GM18867 (cell line): ENCODE data around the gene CELF1.

Source experiments
- ATAC-seq: cut with Tn5 transposase; IDR thresholded peaks from one replicate; pipeline ENCODE4 v1.9.1; 2021; ENCODE audit warnings: mild to moderate bottlenecking, moderate library complexity; ENCODE audit not compliant: unreplicated experiment

CELF1 gene

DNA sequence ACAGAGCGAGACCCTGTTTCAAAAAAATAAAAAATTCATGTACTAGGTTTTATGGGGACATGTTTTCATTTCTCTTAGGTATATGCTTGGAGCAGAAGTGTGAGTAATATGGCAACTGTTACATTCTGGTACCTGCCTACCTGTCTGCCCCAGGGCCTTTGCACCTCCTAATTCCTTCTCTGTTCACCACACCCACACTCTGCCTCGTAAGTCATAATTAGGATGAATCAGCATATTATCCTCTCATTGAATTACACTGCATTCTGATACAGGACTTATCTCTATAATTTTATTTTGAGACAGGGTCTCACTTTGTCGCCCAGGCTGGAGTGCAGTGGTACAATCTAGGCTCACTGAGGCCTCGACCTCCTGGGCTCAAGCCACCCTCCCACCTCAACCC is 100.9 kb downstream of the CELF1 start:
- ATAC-seq = no peak

- ATAC-seq = no peak
Measured at GRCh38 chr11:47451436-47451835, 101.5 kb downstream of the CELF1 start.

DNA sequence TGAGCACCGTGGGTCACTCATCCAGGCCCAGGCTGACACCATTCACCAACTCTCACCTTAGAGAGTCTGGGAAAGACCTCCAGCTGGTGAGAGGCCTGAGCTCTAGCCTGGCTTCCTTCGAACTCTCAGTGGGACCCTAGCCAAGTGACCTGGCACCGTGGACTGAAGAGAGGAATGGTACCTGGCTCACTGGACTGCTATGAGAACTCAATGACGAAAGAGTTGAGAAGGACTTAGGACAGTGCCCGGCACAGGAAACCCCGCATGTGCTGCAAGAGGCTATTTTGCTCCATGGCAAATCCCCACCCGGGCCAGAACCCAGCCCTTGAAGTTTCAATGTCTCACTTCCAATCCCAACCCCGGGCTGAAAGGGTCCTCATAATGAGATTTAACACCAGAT is 103.4 kb downstream of the CELF1 start:
- no peak for ATAC-seq

DNA sequence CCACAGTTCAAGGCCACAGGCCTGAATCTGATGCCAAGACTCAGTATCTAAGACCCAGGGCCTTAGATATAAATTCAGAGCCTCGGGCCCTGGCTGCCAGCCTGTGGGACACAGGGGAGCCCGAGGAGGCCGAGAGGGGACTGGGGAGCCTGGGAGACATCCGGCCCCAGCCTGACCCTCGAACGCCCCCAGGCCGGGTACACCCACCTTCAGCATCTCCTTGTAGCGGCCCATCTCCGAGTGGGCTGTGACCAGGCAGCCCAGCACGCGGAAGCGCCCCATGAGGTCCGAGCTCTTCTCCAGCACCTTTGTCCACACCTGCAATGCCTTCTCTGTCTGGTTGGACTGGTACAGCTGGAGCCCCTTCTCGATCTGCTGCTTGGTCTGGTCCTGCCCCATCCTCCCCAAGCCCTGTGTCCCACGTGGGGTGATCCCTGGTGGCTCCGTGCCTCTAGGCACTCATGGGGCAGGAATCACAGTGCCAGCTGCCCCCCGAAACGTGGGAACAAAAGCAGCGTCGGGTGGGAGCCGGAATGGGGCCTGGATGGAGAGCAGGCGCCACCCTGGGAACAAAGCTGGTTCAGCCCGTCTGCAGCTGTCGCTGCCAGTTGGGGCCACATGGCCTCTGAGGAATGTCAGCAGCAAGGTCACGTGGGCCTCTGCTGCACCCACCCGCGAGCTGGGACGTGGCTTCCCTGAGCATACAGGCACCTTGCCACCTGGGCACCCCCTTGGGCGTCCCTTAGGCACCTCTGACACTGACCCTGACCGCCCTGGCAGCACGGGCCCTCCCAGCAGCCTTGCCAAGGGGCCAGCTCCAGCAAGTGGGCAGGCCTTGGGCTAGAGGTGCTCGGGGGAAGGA is 104.1 kb downstream of the CELF1 start, which contains the start of gene RAPSN:
RAPSN (minus strand) TSS at position 571 of the 862 bp plus-strand sequence; CDS start at position 399, 172 bp downstream.
- no peak for ATAC-seq

- no peak for ATAC-seq
Measured at GRCh38 chr11:47447906-47448305, 105.0 kb downstream of the CELF1 start.

DNA sequence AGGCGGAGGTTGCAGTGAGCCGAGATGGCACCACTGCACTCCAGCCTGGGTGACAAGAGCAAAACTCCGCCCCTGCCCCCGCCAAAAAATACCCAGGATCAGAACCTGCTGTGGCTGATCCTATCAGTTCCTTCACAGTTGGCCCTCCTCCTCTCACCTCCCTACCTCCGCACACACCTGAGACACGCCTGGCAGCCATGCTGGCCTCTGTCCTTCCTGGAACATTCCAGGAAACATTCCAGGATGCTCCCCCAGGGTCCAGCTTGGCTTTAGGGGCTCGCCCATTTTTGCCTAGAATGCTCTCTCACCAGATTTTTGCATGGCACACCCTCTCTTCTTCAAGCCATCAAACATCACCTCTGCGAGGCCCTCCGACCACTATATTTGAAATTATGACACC is 106.1 kb downstream of the CELF1 start:
- ATAC-seq = no peak

GRCh38 chr11:47445840-47446239 is 107.1 kb downstream of the CELF1 start:
- no peak for ATAC-seq

DNA sequence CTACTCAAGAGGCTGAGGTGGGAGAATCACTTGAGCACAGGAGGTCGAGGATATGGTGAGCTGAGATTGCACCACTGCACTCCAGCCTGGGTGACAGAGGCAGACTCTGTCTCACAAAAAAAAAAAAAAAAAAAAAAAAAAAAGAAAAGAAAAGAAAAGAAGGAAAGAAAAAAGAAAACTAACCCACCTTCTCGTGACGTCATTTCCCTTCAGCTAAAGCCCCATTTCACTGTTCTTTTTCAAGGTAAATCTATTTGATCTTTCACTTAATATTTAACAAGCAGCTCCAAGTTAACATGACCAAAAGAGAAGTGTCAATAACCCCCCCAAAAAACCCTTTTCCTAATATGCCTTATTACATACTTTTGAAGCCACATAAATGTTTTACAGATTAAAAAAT is 109.1 kb downstream of the CELF1 start:
- ATAC-seq = no peak

GRCh38 chr11:47443028-47443700 is 109.8 kb downstream of the CELF1 start:
- ATAC-seq = no peak

GRCh38 chr11:47442514-47442913 is 110.4 kb downstream of the CELF1 start:
- ATAC-seq = no peak

GRCh38 chr11:47441421-47441820 is 111.5 kb downstream of the CELF1 start:
- no peak for ATAC-seq

DNA sequence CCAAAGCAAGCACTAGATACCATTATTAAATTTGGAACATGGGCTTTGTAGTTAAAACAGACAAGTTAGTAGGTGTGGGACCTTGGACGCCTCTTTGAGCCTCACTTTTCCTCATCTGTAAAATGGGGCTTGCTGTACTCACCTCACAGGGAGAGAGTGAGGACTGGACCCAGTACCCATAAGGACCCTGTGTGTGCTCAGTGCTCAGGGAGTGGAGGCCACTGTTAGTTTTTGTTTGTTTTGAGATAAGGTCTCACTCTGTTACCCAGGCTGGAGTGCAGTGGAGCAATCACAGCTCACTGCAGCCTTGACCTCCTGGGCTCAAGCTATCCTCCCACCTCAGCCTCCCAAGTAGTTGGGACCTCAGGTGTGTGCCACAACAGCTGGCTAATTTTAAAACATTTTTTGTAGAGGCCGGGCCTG is 112.9 kb downstream of the CELF1 start:
- no peak for ATAC-seq

- no peak for ATAC-seq
Measured at GRCh38 chr11:47438721-47439120, 114.2 kb downstream of the CELF1 start.

- no peak for ATAC-seq
Measured at GRCh38 chr11:47437746-47438418, 115.0 kb downstream of the CELF1 start.

- no peak for ATAC-seq
Measured at GRCh38 chr11:47437218-47437745, 115.7 kb downstream of the CELF1 start.

DNA sequence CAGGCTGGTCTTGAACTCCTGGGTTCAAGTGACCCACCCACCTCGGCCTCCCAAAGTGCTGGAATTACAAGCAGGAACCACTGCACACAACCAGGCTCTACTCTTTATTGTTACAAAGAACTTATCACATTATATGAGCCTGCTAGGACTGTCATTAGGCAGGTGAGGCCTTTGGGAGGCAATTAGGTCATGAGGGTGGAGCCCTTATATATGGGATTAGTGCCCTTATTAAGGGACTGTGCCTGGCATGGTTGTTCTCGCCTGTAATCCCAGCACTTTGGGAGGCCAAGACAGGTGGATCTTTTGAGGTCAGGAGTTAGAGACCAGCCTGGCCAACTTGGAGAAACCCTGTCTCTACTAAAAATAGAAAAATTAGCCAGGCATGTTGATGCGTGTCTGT is 116.2 kb downstream of the CELF1 start:
- no peak for ATAC-seq

- ATAC-seq = no peak
Measured at GRCh38 chr11:47435687-47436086, 117.2 kb downstream of the CELF1 start.

DNA sequence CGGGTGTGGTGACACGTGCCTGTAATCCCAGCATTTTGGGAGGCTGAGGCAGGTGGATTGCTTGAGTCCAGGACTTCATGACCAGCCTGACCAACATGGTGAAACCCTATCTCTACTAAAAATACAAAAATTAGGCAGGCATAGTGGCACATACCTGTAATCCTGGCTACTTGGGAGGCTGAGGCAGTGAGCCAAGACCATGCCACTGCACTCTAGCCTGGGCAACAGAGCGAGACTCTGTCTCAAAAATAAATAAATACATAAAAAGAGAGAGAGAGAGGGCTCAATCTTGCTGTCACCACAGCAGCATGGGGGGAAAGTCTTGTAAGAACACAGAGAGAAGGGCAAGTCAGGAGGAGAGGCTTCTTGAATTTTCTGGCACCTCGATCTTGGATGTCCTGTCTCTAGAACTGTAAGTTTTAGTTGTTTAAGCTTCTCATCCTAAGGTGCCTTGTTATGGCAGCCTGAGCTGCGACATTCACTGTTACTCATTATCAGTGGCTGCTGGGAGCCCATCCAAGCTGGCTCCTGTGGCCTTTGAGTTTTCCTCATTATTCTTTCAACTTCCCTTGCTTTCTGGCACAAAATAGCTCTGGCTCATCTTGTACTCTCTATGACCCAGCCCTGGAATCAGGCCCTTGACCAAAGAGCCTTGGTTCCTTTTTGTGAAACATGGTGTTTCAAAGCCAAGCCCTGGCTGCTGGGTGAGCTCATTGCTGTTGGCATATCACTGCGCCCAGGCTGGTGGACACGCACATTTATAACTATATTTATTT is 118.7 kb downstream of the CELF1 start:
- ATAC-seq = no peak

DNA sequence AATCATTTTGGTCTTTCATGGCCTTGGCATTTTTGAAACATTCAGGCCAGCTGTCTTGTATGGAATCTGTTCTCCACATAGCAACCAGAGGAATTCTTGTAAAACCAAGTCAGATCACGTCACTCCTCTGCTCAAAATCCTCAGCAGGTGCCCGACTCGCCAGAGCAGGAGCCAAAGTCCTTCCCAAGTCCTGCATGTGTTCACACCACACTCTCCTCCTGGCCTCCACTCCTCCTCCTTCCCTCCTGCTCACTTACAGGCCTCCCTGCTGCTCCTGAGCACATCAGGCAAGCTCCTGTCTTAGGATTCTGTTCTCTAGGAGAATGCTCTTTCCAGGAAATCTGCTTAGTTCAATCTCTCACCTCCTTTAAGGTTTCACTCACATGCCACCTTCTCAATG is 119.8 kb downstream of the CELF1 start:
- no peak for ATAC-seq

DNA sequence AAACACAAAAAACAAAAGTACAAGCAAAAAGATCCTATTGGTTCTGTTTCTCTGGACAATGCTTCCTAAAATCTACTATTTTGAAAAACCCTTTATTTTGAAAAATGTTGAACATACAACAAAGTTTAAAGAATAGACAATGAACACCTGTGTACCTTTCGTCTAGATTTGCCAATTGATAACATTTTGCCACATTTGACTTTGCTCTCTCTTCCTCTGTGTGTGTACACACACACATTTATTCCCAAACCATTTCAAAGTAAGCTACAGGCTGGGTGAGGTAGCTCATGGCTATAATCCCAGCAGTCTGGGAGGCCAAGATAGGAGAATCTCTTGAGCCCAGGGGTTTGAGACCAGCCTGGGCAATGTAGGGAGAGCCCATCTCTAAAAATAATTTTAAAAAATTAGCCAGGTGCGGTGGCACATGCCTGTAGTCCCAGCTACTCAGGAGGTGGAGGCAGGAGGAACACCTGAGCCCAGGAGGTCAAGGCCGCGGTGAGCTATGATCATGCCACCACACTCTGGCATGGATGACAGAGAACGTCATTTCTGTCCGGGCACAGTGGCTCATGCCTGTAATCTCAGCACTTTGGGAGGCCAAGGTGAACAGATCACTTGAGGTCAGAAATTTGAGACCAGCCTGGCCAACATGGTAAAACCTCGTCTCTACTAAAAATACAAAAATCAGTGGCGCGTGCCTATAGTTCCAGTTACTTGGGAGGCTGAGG is 121.4 kb downstream of the CELF1 start:
- no peak for ATAC-seq
